GM23338 (cell line): ENCODE results near the gene SNX10. TPM values are rescaled to one million over a fixed set of nuclear protein-coding genes. Genes with fewer than 3 reads are reported as not detected.

ENCODE experiments used
- ATAC-seq: fragments of 200-7000 bp; cut with Tn5 transposase; 3 replicates; pipeline ENCODE4 v1.9.1; 2020
- DNase-seq: peaks from one replicate; pipeline ENCODE4 v3.0.0-alpha.2; 2015; ENCODE audit warnings: low spot score
- H2AFZ ChIP-seq: fragments of 200-600 bp; sonication (generic); 2 replicates; pipeline ENCODE4 v1.8.0; 2016; ENCODE audit warnings: antibody characterized with exemption, mild to moderate bottlenecking, moderate library complexity
- H3F3A ChIP-seq: fragments of 200-600 bp; sonication (generic); replicated peaks from 2 replicates; pipeline ENCODE4 v1.8.0; 2017; ENCODE audit warnings: antibody characterized with exemption, mixed run types, low read depth
- H3K27ac ChIP-seq: fragments of 200-600 bp; sonication (generic); 2 replicates; pipeline ENCODE4 v1.6.1; 2016; ENCODE audit warnings: low read depth
- H3K27me3 ChIP-seq: fragments of 200-600 bp; sonication (generic); 2 replicates; pipeline ENCODE4 v1.8.0; 2016; ENCODE audit warnings: mild to moderate bottlenecking, mixed run types, moderate library complexity; ENCODE audit not compliant: insufficient read depth
- H3K36me3 ChIP-seq: fragments of 200-600 bp; sonication (generic); 2 replicates; pipeline ENCODE4 v1.8.0; 2016; ENCODE audit warnings: mild to moderate bottlenecking; ENCODE audit not compliant: insufficient read depth
- H3K4me1 ChIP-seq: fragments of 200-600 bp; sonication (generic); 2 replicates; pipeline ENCODE4 v1.8.0; 2016; ENCODE audit warnings: mild to moderate bottlenecking, moderate library complexity; ENCODE audit not compliant: insufficient read depth
- H3K4me2 ChIP-seq: fragments of 200-600 bp; sonication (generic); 2 replicates; pipeline ENCODE4 v1.7.1; 2017; ENCODE audit warnings: mixed run types
- H3K4me3 ChIP-seq: fragments of 200-600 bp; sonication (generic); 2 replicates; pipeline ENCODE4 v1.6.1; 2016; ENCODE audit warnings: mixed run types
- H3K79me2 ChIP-seq: fragments of 200-600 bp; sonication (generic); replicated peaks from 2 replicates; pipeline ENCODE4 v1.8.0; 2017; ENCODE audit warnings: mild to moderate bottlenecking; ENCODE audit not compliant: insufficient read depth
- H3K9me2 ChIP-seq: fragments of 200-600 bp; sonication (generic); 2 replicates; pipeline ENCODE4 v1.8.0; 2017; ENCODE audit not compliant: insufficient read depth
- H4K20me1 ChIP-seq: fragments of 200-600 bp; sonication (generic); replicated peaks from 2 replicates; pipeline ENCODE4 v1.8.0; 2017; ENCODE audit warnings: mild to moderate bottlenecking; ENCODE audit not compliant: insufficient read depth
- H3K27ac Mint-ChIP-seq: 2 replicates; pipeline ENCODE4 v1.8.0; 2020; ENCODE audit warnings: inconsistent platforms, mild to moderate bottlenecking, moderate library complexity, mixed read lengths
- H3K27me3 Mint-ChIP-seq: 3 replicates; pipeline ENCODE4 v1.8.0; 2022; ENCODE audit warnings: low read depth, mild to moderate bottlenecking, moderate library complexity, mixed read lengths, inconsistent platforms; ENCODE audit not compliant: insufficient read depth, poor library complexity
- H3K36me3 Mint-ChIP-seq: 3 replicates; pipeline ENCODE4 v1.8.0; 2021; ENCODE audit warnings: low read depth, mild to moderate bottlenecking, inconsistent platforms, moderate library complexity, mixed read lengths
- H3K4me1 Mint-ChIP-seq: 3 replicates; pipeline ENCODE4 v1.8.0; 2020; ENCODE audit warnings: mild to moderate bottlenecking, inconsistent platforms, mixed read lengths
- H3K4me3 Mint-ChIP-seq: 3 replicates; pipeline ENCODE4 v1.8.0; 2021; ENCODE audit warnings: moderate library complexity, mild to moderate bottlenecking, inconsistent platforms, mixed read lengths
- H3K9me3 Mint-ChIP-seq: 3 replicates; pipeline ENCODE4 v1.8.0; 2020; ENCODE audit warnings: moderate library complexity, mild to moderate bottlenecking, inconsistent platforms, mixed read lengths
- CREB1 ChIP-seq: fragments of 250-450 bp; sonication (Bioruptor Pico); IDR thresholded peaks from 2 replicates; pipeline ENCODE4 v1.5.0; 2020; ENCODE audit warnings: low read depth, mild to moderate bottlenecking, moderate library complexity
- ETS1 ChIP-seq: IDR thresholded peaks from 2 replicates; pipeline ENCODE4 v1.6.1; 2016; ENCODE audit warnings: antibody characterized with exemption
- EZH2 ChIP-seq: fragments of 200-600 bp; sonication (generic); IDR thresholded peaks from one replicate; pipeline ENCODE4 v1.8.0; 2017; ENCODE audit warnings: antibody characterized with exemption, mild to moderate bottlenecking, low read depth; ENCODE audit not compliant: unreplicated experiment
- EZH2phosphoT487 ChIP-seq: fragments of 200-600 bp; sonication (generic); IDR thresholded peaks from one replicate; pipeline ENCODE4 v1.8.1; 2018; ENCODE audit warnings: antibody characterized with exemption; ENCODE audit not compliant: unreplicated experiment
- JUNB ChIP-seq: IDR thresholded peaks from one replicate; pipeline ENCODE4 v1.6.1; 2016; ENCODE audit warnings: antibody characterized with exemption; ENCODE audit not compliant: unreplicated experiment
- NANOG ChIP-seq: IDR thresholded peaks from 2 replicates; pipeline ENCODE4 v1.6.1; 2016; ENCODE audit warnings: antibody characterized with exemption, borderline replicate concordance
- STAT1 ChIP-seq: IDR thresholded peaks from one replicate; pipeline ENCODE4 v1.6.1; 2016; ENCODE audit warnings: antibody characterized with exemption; ENCODE audit not compliant: unreplicated experiment
- ZNF331 ChIP-seq: fragments of 250-450 bp; sonication (Bioruptor Pico); IDR thresholded peaks from 2 replicates; pipeline ENCODE4 v1.5.0; 2020; ENCODE audit warnings: low read depth, mild to moderate bottlenecking, moderate library complexity
- ZNF462 ChIP-seq: fragments of 250-450 bp; sonication (Bioruptor Pico); IDR thresholded peaks from 2 replicates; pipeline ENCODE4 v1.5.0; 2020; ENCODE audit warnings: mild to moderate bottlenecking, moderate library complexity
- polyA plus RNA-seq: library from polyadenylated mRNA; unstranded; fragments of >200 nt; fragmentation: Nextera tagmentation; extraction: Ambion mirVana; gene quantifications from 2 replicates; pipeline ENCODE4 v1.2.1, GENCODE V29; 2016
- total RNA-seq: library from RNA; depleted of rRNA; stranded (reverse); fragments of >200 nt; shearing (Covaris generic); gene quantifications from 2 replicates; pipeline ENCODE4 v1.2.3, GENCODE V29; 2014

The SNX10 gene
- total and polyA plus RNA-seq, 2 experiments from 2014 or later: 15.8 to 17.8 TPM

GRCh38 chr7:26306790-26307189, 15.1 kb downstream of the SNX10 start (continued):
- no peak for TF ChIP-seq ZNF331 (CRISPR knock-in tag)
- TF ChIP-seq ZNF462 (CRISPR knock-in tag): no peak
- TF ChIP-seq NANOG: no peak
- no peak for TF ChIP-seq EZH2phosphoT487
- no peak for TF ChIP-seq STAT1

- ATAC-seq: no peak
- TF ChIP-seq CREB1 (CRISPR knock-in tag): no peak
- no peak for TF ChIP-seq STAT1
- TF ChIP-seq ETS1: no peak
- no peak for TF ChIP-seq JUNB
- TF ChIP-seq EZH2: no peak
- no peak for TF ChIP-seq ZNF462 (CRISPR knock-in tag)
These were observed 15.6 kb downstream of the SNX10 start for GRCh38 chr7:26307226-26307625.

More at GRCh38 chr7:26307226-26307625, 15.6 kb downstream of the SNX10 start:
- H3K36me3 Mint-ChIP-seq: no peaks in the 10 kb centered on the region
- Histone ChIP-seq H3K4me3 (no peak overlapping the region), H4K20me1 (no peaks in the 10 kb centered on the region), H3K27ac (no peak overlapping the region), H3K4me1 (0 out of 2 replicates have a peak, but pooled peaks cover 6% of the 10 kb centered on the region), H3K9me2 (no peaks in the 10 kb centered on the region), H3K79me2 (no peaks in the 10 kb centered on the region), H2AFZ (no peak overlapping the region), H3K27me3 (no peaks in the 10 kb centered on the region), H3K4me2 (no peak overlapping the region), H3F3A (no peaks in the 10 kb centered on the region), H3K36me3 (no peaks in the 10 kb centered on the region)
- no peaks in the 10 kb centered on the region for H3K9me3 Mint-ChIP-seq
- H3K27me3 Mint-ChIP-seq: peaks cover 6% of the 10 kb centered on the region
- H3K4me1 Mint-ChIP-seq: peaks cover 31% of the 10 kb centered on the region
- peak overlapping the region; percentile 10; the same call in 1 of the 2 replicates for H3K27ac Mint-ChIP-seq
- DNase-seq: no peak
- no peak overlapping the region; the same call in 2 of the 3 replicates for H3K4me3 Mint-ChIP-seq
